Esophagus muscularis mucosa (tissue), 4 donors: ENCODE results near the gene TMUB2. TPM values are rescaled to one million over a fixed set of nuclear protein-coding genes. Genes with fewer than 3 reads are reported as not detected.

Experiments
- DNase-seq: peaks from one replicate; pipeline ENCODE4 v3.0.0-alpha.2; 2017; ENCODE audit errors: extremely low spot score
- H3K27ac ChIP-seq, 4 donors: fragments of 200-600 bp; sonication (generic); replicated peaks in 1 of 4; 1 replicate in 3 of 4; 2 replicates in 1 of 4; pipeline ENCODE4 v1.5.1; 2016 to 2019; ENCODE audit warnings: mild to moderate bottlenecking in 1 of 4
- H3K27me3 ChIP-seq, 4 donors: fragments of 200-600 bp; sonication (generic); one replicate each; pipeline versions ENCODE4 v1.5.1 to v1.6.0; 2016 to 2019
- H3K36me3 ChIP-seq, 4 donors: fragments of 200-600 bp; sonication (generic); one replicate each; pipeline ENCODE4 v1.5.1; 2016 to 2019
- H3K4me1 ChIP-seq, 4 donors: fragments of 200-600 bp; sonication (generic); one replicate each; pipeline ENCODE4 v1.5.1; 2016 to 2019
- H3K4me3 ChIP-seq, 4 donors: fragments of 200-600 bp; sonication (generic); 1 replicate in 2 of 4; 2 replicates in 2 of 4; pipeline ENCODE4 v1.5.1; 2016 to 2019; ENCODE audit warnings: mild to moderate bottlenecking in 4 of 4, moderate library complexity in 1 of 4
- H3K9me3 ChIP-seq, 4 donors: fragments of 200-600 bp; sonication (generic); 1 replicate in 3 of 4; 2 replicates in 1 of 4; pipeline ENCODE4 v1.5.1; 2016 to 2019
- CTCF ChIP-seq, 3 experiments: fragments of 200-600 bp in 2 of 3; fragments of 450-650 bp in 1 of 3; sonication (generic) in 2 of 3; IDR thresholded peaks; one replicate each; pipeline ENCODE4 v1.5.1; 2017 to 2019; ENCODE audit warnings: antibody characterized with exemption in 3 of 3, mild to moderate bottlenecking in 2 of 3, moderate library complexity in 1 of 3
- EP300 ChIP-seq: sonication (generic); formaldehyde crosslinking; IDR thresholded peaks from one replicate; pipeline ENCODE4 v1.6.1; 2017; ENCODE audit warnings: antibody characterized with exemption
- POLR2A ChIP-seq: fragments of 450-650 bp; IDR thresholded peaks from one replicate; pipeline ENCODE4 v1.6.1; 2017; ENCODE audit warnings: antibody characterized with exemption, moderate library complexity, mild to moderate bottlenecking, low read depth
- POLR2AphosphoS5 ChIP-seq, 2 donors: sonication (generic); formaldehyde crosslinking; IDR thresholded peaks; one replicate each; pipeline ENCODE4 v1.6.1; 2017; ENCODE audit warnings: antibody characterized with exemption in 2 of 2
- WGBS: methylation state at CpG from one replicate; pipeline ENCODE4 v1.1.5; 2018; 5-methylcytosine and 5-hydroxymethylcytosine counted together
- intact Hi-C: fragments of 100-400 bp; cut with DNase I; formaldehyde crosslinking; loops from one replicate; pipeline ENCODE4 v1.15.1; 2023
- total RNA-seq, 4 donors: library from RNA; depleted of rRNA; stranded (reverse); fragments of >200 nt; gene quantifications; one replicate each; pipeline versions ENCODE4 v1.1.0 to v1.2.1, GENCODE V29; 2016

Gene TMUB2
- total RNA-seq, 4 donors from 2014 or later = 25.3 to 50.3 (median 33.4) TPM

- 73% methylated on average over 5 of the region's 5 CpGs for WGBS
- Histone ChIP-seq H3K27ac (peak overlapping the region in 1 of 4 donors; percentile 19), H3K36me3 (peaks cover 35 to 76% (median 72%) of the 10 kb centered on the region in 4 donors), H3K27me3 (no peaks in the 10 kb centered on the region), H3K4me3 (no peak overlapping the region), H3K9me3 (no peaks in the 10 kb centered on the region), H3K4me1 (peaks cover 10 to 36% (median 20%) of the 10 kb centered on the region in 4 donors)
- TF ChIP-seq POLR2AphosphoS5 (IDR thresholded peaks at IDR 0.05) (no peak), EP300 (no peak), POLR2A (no peak), CTCF (IDR thresholded peaks at IDR 0.05) (no peak)
- intact Hi-C loops = no loop called here
- DNase-seq = no peak
Observed at GRCh38 chr17:44191369-44191768, 4.6 kb downstream of the TMUB2 start.

- intact Hi-C loops = no loop called here
- Histone ChIP-seq H3K9me3 (no peaks in the 10 kb centered on the region), H3K27ac (peak overlapping the region in 2 of 4 donors; percentile 7 to 39), H3K4me3 (no peak overlapping the region), H3K27me3 (no peaks in the 10 kb centered on the region), H3K4me1 (peaks cover 12 to 39% (median 23%) of the 10 kb centered on the region in 4 donors), H3K36me3 (peaks cover 35 to 82% (median 78%) of the 10 kb centered on the region in 4 donors)
- TF ChIP-seq POLR2A = no peak
- TF ChIP-seq CTCF (IDR thresholded peaks at IDR 0.05) = no peak
- TF ChIP-seq EP300 = no peak
- no peak for TF ChIP-seq POLR2AphosphoS5 (IDR thresholded peaks at IDR 0.05)
- 70% methylated on average over 7 of the region's 7 CpGs for WGBS
- DNase-seq = no peak
Observed at GRCh38 chr17:44191941-44192496, 5.2 kb downstream of the TMUB2 start.

GRCh38 chr17:44192750-44193149 is 6.0 kb downstream of the TMUB2 start:
- Histone ChIP-seq H3K27ac (peak overlapping the region in 1 of 4 donors; percentile 39), H3K4me1 (peaks cover 11 to 43% (median 27%) of the 10 kb centered on the region in 4 donors), H3K4me3 (no peak overlapping the region), H3K27me3 (no peaks in the 10 kb centered on the region), H3K9me3 (no peaks in the 10 kb centered on the region), H3K36me3 (peaks cover 35 to 88% (median 85%) of the 10 kb centered on the region in 4 donors)
- intact Hi-C loops = no loop called here
- DNase-seq = no peak
- 83% methylated on average over 1 of the region's 5 CpGs for WGBS
- TF ChIP-seq POLR2A (no peak), EP300 (no peak), POLR2AphosphoS5 (IDR thresholded peaks at IDR 0.05) (no peak), CTCF (IDR thresholded peaks at IDR 0.05) (no peak)

- TF ChIP-seq POLR2AphosphoS5 (IDR thresholded peaks at IDR 0.05) (no peak), CTCF (IDR thresholded peaks at IDR 0.05) (no peak), POLR2A (no peak), EP300 (no peak)
- intact Hi-C loops = no loop called here
- peak overlapping the region in 1 of 4 donors; percentile 4 for H3K27ac ChIP-seq
- no peak overlapping the region for H3K4me3 ChIP-seq
- no peaks in the 10 kb centered on the region for H3K27me3 ChIP-seq
- no peaks in the 10 kb centered on the region for H3K9me3 ChIP-seq
- peaks cover 35 to 89% (median 85%) of the 10 kb centered on the region in 4 donors for H3K36me3 ChIP-seq
- no peak for DNase-seq
- 91% methylated on average over 13 of the region's 14 CpGs for WGBS
- peaks cover 11 to 43% (median 27%) of the 10 kb centered on the region in 4 donors for H3K4me1 ChIP-seq
Observed at GRCh38 chr17:44193326-44194084, 6.7 kb downstream of the TMUB2 start.
